NCI-H128 (cell line): ENCODE measurements around the gene BCL11B.

Experiments
- DNase-seq: peaks from one replicate; lab custom pipeline; 2025; ENCODE audit not compliant: unreplicated experiment; lab: John Stamatoyannopoulos, UW

BCL11B gene

DNA sequence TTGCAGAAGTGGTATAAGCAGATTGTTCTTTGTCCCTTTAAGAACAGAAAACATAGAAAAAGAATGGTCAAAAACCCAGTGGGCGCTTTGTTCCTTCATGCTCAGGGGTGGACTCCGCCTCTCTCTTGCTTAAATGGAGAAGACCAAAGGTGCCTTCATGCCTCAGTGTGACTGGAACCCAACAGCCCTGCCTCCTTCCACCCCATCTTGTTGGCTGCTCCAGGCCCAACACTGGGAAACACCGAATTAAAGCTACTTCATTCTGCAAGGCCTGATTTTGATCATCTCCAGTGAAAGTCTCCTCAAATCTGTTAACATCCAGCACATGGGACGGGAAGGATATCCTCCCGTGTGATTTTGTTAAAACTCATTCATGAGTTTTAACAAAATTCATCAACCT lies 103.7 kb downstream of the BCL11B start:
- no peak for DNase-seq

DNA sequence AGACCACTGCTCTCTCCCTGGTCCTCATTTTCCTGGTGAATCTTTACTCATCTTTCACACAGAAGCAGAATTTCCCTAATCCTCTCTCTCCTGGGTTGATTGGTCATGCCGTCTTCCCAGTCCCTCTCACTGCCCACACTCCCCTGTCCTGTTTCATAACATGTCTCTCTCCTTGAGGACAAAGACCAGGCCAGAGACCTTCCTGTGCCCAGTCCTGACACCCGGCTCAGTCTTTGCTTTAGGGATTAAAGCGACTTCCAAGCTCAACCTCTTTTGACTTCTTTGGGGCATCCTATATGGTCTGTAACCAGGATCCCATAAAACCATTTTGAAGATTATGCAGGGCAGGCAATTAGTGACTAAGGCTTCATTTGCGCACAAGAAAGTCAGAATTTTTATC lies 105.5 kb downstream of the BCL11B start:
- DNase-seq, result no peak

DNA sequence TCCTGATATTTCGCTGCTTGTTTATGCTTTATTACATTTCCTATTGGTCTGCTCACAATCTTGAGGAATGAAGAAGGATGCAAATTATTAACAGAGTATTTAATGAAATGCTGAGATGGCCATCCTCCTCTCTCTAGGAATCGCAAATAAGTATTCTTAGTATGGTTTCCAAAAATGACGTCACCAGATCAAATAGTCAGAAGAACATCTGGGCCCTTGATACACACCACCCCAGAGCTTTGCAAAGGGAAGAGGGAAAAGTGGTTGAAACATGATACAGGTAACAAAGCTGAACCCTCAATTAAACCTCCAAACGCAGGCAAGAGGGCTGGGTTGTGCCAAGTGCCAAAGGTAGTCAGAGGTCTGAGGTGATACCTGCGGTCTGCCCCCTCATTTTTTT lies 107.3 kb downstream of the BCL11B start:
- DNase-seq, result peak; percentile 78

DNA sequence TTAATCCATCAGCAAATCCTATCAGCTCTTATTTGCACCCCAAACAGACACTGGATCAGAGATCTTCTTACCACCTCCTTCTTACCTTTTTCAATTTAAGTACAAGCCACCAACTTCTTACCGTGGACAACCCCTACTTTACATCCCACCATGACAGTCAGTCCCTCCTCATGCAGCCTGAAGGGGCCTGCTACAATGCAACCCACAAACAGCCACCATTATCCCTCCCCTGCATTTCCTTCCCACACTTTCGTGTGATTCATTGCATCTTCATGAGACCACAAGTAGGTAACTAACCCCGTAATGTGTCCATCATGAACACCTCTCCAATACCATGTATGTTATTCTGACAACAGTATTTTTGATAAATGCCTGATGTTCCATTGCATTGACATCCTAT lies 108.6 kb downstream of the BCL11B start:
- no peak for DNase-seq

DNA sequence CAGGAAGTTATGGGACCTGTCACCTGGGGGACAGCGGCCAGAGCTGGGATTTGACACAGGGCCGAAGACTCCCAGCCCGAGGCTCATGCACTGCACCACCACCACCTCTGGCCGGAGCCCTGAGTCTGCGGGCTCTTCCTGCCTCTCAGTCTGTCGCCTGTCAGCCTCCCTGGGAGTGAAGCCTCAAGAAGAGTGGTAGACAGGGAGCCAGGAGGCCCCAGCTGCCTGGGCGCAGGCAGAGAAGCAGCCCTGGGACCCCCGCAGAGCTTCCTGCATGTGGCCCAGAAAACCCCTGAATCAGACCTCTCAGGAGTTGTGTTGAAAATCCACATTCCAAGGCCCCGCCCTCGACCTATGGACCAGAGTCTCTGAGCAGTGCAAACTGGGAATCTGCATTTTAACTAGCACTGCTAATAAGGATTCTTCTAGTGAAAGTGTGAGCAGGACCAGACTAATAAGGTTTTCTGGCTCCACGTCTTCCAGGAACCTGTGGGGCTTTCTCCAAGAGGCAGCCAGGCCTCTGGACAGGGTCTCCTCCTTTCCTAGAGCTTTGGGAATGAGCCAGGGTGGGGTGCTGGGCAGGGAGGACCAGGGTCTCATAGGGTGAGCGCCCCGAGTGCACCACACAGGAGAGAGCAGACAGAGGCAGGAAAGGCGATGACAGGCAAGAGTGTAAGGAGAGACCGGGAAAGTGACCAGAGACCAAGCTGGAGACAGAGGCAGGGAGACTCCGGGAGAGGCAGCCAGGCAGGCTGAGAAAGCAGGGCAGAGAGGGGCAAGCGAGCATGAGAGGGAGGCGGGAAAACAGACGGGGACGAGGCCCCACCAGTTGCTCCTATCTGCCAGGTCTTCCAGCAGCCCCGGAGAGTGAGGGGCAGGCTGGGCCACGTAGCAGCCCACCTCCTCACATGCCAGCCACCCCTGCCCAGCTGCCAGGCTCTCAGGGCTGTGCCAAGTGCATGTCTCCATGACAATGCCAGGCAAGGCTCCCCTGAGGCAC lies 112.4 kb downstream of the BCL11B start:
- no peak for DNase-seq

DNA sequence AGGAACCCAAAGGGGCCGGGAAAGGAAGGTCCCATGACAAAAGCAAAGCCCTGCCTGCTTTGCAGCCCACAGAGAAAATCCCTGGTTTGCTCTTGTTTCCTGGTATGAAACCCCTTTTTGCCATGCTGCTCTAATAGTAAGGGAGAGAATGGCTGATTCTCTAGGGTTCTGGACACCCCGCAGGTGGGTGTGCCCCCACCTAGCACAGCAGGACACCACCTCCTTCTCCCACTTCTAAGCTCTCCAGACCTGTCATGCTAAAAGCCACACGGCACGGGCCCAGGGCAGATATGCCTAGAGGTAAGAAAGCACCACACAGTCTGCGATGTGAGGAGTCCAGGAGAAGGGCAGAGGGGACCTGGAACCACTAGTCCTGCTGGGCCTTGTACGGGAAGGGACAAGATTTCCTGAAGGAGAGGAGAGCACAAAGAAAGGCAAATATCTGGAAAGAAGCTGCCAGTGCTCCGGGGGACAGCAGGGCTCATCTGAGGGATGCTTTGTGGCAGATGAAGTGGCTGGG lies 113.3 kb downstream of the BCL11B start:
- no peak for DNase-seq

DNA sequence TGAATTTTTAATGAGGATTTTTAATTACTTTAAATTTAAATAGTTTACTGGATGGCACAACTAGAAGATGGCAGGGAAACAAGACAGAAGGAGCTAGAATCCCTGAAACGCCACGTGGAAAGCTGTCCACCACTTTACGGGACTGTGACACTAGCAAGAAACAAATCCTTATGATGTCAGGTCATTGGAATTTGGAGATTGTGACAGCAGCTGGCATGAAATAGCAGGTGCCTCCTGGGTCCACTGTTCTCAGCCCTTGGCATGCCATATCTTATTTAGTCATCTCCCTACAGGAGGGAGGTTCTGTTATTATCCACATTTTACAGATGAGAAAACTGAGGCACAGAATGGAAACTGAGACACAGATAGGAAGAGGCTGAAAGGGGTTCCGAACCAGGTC lies 113.8 kb downstream of the BCL11B start:
- DNase-seq, result no peak

DNA sequence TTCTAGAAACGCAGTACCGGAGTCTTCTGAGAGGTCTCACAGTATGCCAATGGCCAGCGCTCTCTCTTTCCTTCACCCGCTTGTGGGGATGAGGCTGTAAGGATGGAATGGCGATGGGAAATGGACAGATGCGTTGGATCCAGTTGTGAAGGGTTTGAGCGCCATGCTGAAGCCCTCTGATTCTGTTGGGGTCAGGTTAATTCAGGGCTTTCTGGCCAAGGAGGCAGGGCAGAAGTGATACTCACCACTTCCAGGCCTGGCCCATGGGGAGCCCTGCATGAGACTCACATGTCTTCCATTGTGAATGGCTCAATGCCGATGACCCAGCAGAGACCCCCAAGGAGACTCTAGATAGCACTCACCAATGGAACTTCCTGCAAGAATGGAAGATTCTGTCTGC lies 114.3 kb downstream of the BCL11B start:
- DNase-seq, result no peak

DNA sequence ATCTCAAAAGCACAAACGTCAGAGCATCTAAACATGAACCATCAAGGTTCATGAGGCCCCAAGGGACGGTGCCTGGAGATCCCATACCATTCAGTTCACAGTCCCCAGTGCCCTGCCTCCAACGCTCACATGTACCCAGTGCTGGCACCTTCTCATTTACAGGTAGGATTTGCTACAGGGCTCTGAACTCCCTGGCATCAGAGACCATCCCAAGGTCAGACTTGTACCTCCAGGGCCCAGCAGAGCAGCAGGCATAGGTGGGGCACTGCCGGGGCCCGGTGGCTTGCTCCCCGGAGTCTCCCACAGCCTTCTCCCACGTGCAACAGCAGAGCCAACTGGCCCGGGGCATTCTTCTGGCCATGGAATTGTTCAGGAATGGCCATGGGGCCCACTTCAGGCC lies 114.8 kb downstream of the BCL11B start:
- no peak for DNase-seq

DNA sequence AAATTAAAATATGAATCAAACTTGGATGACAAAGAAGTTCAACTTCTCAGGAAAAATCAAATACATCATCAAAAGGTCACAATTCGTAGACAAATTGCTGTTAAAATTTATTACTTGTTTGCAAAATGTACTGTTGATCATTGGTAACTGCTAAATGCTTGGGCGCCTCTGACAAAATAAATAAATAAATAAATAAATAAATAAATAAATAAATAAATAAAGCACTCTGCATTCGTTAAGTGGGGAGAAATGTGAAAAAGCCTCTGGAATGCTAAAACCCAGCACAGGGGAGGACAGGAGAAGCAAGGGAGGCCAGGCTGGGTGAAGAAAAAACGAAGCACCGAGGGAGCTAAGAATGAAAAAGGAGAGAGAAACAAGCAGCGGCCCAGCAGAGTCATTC lies 115.2 kb downstream of the BCL11B start:
- DNase-seq, result no peak

DNA sequence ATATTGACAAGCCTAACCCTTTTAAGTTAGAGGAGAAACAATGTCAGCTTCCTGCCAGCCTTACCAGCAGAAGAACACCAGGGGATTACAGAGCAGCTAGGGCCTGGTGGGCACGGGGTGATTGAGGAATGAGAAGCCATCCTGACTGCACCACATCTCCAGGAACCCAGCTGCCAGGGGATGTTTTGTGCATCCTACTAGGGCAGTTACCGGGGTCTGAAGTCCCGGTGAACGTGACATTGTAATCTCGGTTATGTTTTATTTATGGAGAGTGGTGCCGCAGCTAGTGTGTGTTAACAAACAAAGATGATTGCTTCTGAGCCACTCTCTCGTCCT lies 115.9 kb downstream of the BCL11B start:
- DNase-seq, result no peak

DNA sequence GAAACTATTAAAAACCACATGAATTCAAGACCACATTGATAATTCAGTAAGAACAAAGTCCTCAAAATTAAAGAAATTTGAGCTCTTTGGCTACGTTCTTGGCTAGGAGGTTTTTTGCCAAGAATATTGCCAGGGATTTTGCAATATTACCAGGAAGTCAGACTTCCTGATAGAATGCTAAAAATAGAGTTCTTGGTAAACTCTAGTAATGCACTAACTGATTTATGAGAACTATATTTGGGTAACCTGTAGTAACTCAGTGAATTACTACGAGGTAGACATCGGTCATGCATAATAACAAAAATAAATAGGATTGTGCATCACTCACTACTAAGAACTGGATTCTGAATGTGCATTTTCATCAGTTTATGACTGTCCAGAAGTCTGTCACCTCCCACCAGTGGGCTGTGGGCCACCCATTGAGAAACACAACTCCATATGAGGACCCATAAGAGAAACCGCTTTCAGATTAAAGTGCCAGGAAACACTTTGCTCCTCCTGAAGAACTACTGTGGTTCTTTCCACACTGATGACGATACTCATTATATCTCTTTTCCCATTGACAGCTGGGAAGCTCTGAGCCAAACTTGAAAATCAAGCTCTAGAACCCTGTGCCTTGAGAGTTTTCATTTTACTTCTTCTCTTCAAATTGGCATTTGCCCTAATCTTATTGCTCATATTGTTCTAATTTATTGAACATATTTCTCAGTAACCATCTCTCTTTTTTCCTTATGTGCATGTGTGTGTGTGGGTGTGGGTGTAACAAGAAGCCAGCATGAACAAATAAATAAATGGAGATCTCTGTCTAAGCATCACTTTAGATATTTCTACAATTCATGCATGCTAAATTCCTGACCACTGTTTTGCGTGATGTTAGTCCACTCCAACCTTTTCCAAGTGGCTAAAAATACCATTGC lies 116.6 kb downstream of the BCL11B start:
- DNase-seq, result no peak

DNA sequence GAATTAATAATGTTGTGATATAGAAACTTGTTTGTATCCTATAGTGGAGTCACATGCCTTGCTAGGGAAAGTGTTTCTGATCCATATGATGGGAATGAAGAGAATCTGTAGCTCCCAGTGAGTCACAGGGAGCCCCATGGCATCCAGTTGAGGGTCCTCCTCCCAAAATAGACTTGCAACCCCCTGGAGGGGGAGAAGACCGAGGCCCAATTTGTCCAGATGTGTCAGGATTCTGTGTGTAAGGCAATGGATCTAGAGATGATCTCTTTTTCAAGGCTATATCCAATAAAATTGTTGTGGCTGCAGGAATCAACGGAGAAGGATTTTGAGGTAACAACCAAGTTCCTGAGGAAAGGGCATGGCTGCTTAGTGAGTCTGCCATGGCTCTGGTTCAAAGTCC lies 121.8 kb downstream of the BCL11B start:
- no peak for DNase-seq

DNA sequence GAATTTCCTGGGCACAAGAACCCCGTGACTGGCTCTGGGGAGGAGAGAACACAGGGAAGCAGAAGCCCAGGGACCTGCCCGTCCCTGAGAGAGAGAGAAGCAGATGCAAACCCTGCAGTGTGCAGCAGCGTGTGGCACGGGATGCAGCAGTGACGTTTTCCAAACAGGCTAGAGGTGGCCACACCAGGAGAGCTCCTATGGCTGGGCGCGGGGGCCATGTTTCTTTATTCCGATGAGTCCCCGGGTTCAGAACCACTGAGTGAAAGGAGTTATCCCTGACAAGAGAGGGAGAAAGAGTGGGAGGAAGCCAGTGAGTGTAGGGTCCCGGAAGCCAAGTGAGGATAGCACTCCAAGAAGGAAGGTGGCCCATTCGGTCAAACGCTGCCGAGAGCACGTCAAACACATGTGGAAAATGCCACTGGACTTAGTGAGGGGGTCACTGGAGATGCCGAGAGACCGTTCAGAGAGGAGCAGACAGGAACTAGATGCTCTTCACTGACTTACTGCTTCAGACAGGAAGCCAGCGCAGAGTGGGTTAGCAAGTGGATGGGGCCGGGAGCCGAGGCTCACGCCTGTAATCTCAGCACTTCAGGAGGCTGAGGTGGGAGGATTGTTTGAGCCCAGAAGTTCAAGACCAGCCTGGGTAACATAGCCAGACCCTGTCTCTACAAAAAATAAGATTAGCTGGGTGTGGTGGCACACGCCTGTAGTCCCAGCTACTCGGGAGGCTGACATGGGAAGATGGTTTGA lies 123.0 kb downstream of the BCL11B start:
- no peak for DNase-seq

DNA sequence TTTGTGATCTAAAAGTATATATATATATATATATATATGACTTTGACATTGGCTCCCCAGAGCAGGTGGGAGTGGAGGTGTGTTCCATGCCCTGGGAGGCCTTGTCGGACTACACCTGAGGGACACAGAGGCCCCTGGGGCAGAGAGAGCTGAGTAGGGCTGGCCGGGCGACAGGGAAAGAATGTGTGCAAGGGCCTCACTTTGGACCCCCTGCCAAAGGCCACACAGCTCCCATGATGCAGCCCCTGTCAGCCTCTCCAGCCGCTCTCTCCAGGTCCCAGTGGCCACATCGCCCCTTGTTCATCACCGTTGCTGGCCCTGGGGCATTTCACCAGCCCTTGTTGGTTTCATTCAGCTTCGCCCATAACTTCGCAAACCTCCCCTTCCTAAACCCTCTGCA lies 123.9 kb downstream of the BCL11B start:
- no peak for DNase-seq

DNA sequence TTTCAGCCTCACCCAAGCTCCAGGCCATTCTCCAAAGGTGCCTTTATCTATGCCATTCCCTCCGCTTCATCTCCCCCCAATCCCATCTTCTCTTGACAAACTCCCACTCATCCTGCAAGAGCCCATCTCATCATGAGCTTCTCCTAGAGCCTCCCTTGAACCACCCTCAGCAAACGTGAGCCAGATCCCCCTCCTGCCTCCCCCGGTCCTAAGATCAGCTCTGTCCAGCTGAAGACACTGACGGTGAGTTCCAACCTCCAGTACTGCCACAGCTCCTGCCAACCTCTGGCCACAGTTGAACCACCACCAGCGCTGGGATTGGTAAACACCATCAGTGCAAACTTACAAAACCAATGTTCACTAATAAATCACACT lies 124.6 kb downstream of the BCL11B start:
- DNase-seq, result no peak

DNA sequence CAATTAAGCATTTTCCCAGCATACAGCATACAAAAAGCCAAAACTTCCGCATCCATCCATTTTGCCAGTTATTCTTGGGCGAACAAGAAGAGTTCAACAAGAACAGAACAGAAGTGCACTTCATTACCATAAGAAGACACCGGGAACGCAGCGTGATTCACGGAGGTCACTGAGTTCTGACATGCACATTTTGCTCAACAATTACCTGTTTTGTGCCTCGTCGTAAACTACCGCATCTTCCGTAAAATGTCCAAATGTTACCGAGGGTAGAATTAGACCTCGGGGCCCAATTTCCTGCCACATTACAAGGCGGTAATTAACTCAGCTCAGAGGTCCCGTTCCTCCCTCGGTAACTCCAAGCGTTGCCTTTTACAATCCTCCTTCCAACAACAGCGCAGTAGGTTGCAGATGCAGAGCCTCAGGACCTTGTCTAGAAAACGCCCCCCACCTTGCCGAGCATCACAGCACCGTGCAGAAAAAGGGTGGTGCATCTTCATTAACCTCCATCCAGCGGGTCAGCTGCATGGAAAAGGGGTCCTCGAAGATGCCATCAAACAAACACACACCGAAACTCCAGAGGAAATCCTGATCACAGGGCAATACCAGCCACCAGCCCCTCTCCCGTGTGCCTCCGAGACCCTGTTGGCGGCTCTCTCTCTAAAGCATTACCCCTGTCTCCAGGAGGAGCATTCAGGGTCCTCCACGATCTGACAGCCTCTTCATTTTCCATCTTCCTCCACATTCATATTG lies 125.2 kb downstream of the BCL11B start:
- no peak for DNase-seq

DNA sequence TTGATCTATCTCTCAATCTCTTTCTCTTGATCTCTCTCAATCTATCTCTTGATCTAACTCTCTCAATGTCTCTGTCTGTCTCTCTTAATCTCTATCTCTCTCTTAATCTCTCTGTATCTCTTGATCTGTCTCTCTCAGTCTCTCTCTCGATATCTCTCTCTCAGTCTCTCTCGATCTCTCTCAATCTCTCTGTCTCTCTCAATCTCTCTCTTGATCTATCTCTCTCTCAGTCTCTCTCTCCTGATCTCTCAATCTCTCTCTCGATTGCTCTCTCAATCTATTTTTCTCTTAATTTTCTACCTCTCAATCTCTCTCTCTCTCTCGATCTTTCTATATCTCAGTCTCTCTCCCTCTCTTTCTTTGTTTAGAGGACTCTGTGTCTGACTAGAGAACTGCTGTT lies 126.7 kb downstream of the BCL11B start:
- DNase-seq, result no peak

DNA sequence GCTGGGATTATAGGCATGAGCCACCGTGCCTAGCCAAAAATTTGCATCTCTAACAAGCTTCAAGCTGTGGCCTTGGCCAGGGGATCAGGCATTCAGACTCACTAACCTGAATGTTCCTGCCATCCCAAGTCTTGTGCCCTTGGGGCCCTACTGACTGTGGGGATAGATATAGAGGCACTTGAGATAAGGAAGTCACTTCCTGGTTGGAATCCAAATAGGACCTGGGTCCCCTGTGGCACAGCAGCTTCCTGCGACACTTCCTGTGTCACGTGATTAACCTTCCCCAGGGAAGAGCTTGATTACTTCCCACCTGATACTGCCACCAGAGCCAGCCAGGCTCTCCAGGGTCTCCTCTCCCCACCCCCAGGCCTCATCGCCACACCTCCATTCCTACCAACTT lies 128.2 kb downstream of the BCL11B start:
- DNase-seq, result no peak

DNA sequence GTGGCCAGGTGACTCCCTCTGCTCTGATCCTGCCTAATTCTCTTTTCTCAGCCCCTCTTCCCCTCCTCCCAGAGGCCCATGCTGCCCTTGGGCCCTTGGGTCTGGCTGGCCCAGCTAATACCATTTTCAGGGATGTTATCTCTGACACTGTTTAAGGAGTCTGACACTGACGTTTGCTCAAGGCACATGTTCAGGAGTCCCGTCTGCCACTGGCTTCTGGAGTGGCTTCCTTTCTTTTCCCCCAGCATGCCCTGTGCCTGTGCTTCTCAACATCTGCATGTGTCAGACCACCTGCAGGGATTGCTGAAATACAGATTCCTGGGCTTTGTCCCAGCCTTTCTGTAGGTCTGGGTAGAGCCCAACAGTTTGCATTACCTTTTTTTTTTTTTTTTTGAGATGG lies 128.9 kb downstream of the BCL11B start:
- DNase-seq, result no peak
